HUES6 (cell line): ENCODE measurements around the gene WWOX.

ENCODE experiments used
- H3K27ac ChIP-seq: 2 replicates; pipeline ENCODE4 v1.7.0; 2013; ENCODE audit warnings: low read depth, mild to moderate bottlenecking, low read length, inconsistent platforms
- H3K27me3 ChIP-seq: 2 replicates; pipeline ENCODE4 v1.6.1; 2013; ENCODE audit warnings: low read length; ENCODE audit not compliant: control insufficient read depth, insufficient read depth
- H3K36me3 ChIP-seq: 2 replicates; pipeline ENCODE4 v1.6.1; 2013; ENCODE audit warnings: low read length; ENCODE audit not compliant: control insufficient read depth, insufficient read depth
- H3K4me1 ChIP-seq: 2 replicates; pipeline ENCODE4 v1.6.1; 2013; ENCODE audit warnings: low read length; ENCODE audit not compliant: control insufficient read depth, insufficient read depth
- H3K4me3 ChIP-seq: 2 replicates; pipeline ENCODE4 v1.5.1; 2013; ENCODE audit warnings: low read depth, low read length
- H3K9ac ChIP-seq: one replicate; pipeline ENCODE4 v1.6.1; 2013; ENCODE audit warnings: mild to moderate bottlenecking, low read length
- H3K9me3 ChIP-seq: 2 replicates; pipeline ENCODE4 v1.6.1; 2013; ENCODE audit warnings: low read depth, low read length; ENCODE audit not compliant: control insufficient read depth, insufficient read depth

The WWOX gene

DNA sequence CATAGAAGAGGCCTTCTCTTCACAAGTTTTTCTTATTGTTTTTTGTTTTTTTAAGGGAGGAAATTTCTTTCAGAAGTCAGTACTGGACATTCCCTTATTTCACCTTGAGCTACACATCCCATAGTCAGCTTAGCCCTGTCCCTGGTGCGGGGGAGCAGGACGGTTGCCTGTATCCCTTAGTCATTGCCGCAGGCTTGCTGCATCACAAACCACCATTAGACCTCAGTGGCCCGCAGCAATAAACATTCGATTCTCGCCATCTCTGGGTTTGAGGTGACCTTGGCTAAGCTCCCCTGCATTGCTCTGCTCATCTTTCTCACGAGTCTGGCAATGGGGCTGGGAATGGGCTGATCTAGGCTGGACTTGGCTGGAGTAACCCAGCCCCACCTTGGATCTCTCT lies 692.5 kb downstream of the WWOX start:
- Histone ChIP-seq H3K4me1 (no peaks in the 10 kb centered on the region), H3K4me3 (no peak overlapping the region), H3K27ac (no peak overlapping the region), H3K9ac (no peak overlapping the region), H3K36me3 (no peaks in the 10 kb centered on the region), H3K27me3 (no peaks in the 10 kb centered on the region), H3K9me3 (no peaks in the 10 kb centered on the region)

DNA sequence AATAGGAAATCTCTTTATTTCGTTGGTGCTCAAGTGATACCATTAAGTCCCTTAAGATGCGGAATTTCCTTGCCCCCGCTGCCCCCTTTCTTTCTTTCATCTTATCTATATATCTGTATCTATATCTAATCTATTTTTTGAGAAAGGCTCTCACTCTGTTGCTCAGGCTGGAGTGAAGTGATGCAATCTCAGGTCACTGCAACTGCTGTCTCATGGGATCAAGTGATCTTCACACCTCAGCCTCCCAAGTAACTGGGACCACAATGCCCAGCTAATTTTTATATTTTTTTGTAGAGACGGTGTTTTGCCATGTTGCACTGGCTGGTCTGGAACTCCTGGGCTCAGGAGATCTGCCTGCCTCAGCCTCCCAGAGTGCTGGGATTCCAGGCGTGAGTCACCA lies 693.5 kb downstream of the WWOX start:
- Histone ChIP-seq H3K27me3 (no peaks in the 10 kb centered on the region), H3K9me3 (no peaks in the 10 kb centered on the region), H3K27ac (no peak overlapping the region), H3K36me3 (no peaks in the 10 kb centered on the region), H3K4me1 (no peaks in the 10 kb centered on the region), H3K9ac (no peak overlapping the region), H3K4me3 (no peak overlapping the region)

DNA sequence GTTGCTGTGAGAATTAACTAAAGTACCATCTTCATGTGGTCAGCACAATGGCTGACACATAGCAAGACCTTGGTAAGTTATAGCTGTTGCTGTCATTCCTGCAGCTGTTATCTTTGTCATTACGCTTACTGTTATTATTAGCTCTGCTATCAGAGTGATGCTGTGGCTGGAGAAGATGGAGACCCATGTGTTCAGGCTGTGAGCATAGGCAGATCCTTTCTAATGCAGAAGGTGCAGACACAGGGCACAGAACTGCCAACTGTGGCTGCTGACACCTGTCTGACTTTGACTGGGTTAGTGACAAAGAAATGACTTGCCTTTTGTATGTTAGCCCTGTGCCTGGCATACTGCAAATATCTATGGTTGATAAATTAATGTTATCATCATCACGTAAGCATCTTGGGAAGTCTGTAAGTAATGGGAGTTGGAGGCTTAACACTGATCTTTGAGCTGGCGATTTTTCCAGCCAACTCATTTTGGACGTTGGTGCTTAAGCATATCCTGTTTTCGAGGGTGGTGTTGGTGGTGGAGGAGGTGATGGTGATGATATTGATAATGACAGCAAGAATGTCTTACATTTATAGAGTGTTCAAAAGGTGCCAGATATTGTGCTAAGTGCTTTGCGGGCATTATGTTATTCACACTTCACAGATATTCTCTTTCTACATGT lies 695.3 kb downstream of the WWOX start:
- Histone ChIP-seq H3K4me3 (no peak overlapping the region), H3K4me1 (no peaks in the 10 kb centered on the region), H3K27me3 (no peaks in the 10 kb centered on the region), H3K27ac (no peak overlapping the region), H3K9me3 (no peaks in the 10 kb centered on the region), H3K9ac (no peak overlapping the region), H3K36me3 (no peaks in the 10 kb centered on the region)

DNA sequence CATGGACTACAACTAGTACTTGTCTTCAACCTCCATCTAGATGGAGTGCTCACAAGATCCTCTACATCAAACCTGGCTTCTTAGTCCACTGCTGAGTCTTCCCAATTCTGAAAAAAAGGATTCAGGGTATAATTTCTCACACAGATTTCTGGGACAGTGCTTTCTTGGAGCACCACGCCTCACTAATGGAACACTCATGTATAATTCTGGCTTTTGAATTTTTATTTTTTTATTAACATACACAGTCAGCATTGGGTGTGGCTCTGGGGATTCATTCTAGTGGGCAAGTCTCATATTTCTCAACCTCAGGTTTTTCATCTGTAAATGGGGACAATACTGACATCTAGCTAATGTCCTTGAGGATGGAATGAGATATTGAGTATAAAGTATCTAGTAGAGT lies 696.0 kb downstream of the WWOX start:
- Histone ChIP-seq H3K27me3 (no peaks in the 10 kb centered on the region), H3K4me1 (no peaks in the 10 kb centered on the region), H3K27ac (no peak overlapping the region), H3K36me3 (no peaks in the 10 kb centered on the region), H3K4me3 (no peak overlapping the region), H3K9me3 (no peaks in the 10 kb centered on the region), H3K9ac (no peak overlapping the region)

DNA sequence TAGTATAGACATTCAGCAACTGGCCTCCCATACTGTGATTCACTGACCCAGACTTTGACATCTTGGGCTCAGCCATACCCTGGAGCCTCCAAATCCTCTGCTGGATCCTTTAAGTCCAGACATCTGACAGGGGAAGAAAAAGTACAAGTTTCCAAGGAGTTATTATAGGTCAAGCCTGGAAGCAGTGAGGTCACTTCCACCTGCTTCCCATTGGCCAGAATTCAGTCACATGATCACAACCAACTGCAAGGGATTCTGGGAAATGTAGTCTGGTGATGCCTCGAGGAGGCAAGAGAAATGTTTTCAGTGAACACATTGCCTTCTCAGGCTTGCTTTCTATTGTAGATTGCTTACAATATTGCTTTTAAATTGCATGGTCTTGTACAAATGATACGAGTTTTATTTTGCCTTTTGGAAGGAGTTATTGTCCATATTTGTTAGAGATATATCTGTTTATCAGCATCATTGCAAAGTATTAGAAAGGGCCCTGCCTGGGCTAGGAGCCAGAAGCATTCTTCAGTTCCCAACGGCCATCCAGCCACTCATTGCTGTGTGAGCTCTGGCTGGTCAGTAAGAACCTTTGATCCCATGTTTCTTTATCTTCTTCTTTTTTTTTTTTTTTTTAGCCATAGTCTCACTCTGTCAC lies 696.9 kb downstream of the WWOX start:
- H3K9ac ChIP-seq = no peak overlapping the region
- no peaks in the 10 kb centered on the region for H3K4me1 ChIP-seq
- no peak overlapping the region for H3K27ac ChIP-seq
- no peaks in the 10 kb centered on the region for H3K27me3 ChIP-seq
- H3K4me3 ChIP-seq = no peak overlapping the region
- no peaks in the 10 kb centered on the region for H3K36me3 ChIP-seq
- H3K9me3 ChIP-seq = no peaks in the 10 kb centered on the region

DNA sequence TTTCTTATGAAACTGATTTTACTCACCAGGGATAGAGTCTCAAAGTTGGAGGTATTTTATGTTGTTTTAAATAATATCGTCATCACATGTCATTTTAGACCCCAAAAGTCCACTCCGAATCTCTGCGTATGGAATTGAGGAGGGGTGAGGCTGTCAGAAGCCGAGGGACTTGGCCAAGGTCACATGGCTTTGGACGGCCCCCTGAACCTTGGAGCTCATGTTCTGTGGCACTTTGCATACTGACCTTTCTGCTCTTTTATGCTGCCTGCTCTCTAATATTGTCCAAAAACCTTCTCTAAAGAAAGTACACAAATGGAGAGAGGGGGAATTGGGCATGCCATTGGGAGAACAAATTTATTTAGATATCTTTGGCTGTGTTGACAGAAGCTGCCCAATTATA lies 700.0 kb downstream of the WWOX start:
- H3K27ac ChIP-seq = no peak overlapping the region
- H3K27me3 ChIP-seq = no peaks in the 10 kb centered on the region
- no peaks in the 10 kb centered on the region for H3K4me1 ChIP-seq
- H3K9ac ChIP-seq = no peak overlapping the region
- H3K4me3 ChIP-seq = no peak overlapping the region
- no peaks in the 10 kb centered on the region for H3K9me3 ChIP-seq
- H3K36me3 ChIP-seq = no peaks in the 10 kb centered on the region

DNA sequence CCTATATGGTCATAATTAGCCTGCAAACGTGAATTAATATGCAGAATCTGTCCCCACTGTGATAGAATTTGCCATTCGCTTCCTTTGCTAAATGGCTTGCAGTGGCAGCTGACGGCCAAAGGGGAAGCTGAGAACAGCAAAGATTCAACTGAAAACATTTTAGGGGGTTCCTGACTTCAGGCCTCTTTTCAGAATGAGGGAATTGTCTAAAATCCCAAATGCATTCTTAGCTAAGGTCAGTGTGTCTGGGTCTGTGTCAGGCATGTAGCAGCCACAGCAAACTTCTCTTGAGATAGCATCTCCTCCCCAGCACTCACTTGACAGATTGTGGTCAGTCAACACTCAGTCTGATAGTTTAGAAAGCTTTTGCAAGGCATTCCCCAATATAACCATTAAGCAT lies 701.1 kb downstream of the WWOX start:
- H3K4me3 ChIP-seq = no peak overlapping the region
- H3K4me1 ChIP-seq = no peaks in the 10 kb centered on the region
- H3K27ac ChIP-seq = no peak overlapping the region
- H3K9ac ChIP-seq = no peak overlapping the region
- H3K27me3 ChIP-seq = no peaks in the 10 kb centered on the region
- H3K9me3 ChIP-seq = no peaks in the 10 kb centered on the region
- no peaks in the 10 kb centered on the region for H3K36me3 ChIP-seq

DNA sequence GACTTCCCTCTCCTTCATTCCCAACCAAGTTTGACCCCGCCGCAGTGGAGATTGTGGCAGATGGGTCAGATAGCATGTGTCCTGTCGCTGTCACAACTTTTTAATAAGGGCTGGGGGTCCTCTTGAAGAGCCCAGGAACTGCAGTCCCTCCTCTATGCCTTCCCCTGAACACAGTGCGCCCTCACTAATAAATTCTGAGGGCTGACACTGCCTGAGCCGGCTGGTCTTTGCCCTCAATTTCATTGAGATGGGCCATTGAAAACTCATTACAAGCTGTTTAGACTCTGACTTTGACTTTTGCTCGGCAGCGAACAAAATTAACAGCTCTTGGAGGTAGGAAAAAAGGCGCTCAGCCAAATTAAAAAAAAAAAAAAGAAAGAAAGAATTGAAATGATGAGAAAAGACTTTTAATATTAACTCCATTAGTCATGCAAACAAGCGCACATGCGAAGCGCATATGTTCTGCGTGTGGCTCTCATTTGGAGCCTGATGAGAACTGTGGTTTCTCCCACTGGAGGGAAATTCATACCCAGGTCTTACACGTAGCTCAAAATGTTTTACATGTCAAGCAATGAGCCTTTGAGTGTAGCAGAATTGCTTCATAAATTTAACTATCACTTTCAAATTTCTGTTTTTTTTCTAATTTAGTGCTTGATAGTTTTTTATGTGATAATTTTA lies 704.7 kb downstream of the WWOX start:
- Histone ChIP-seq H3K27ac (no peak overlapping the region), H3K9ac (no peak overlapping the region), H3K27me3 (no peaks in the 10 kb centered on the region), H3K4me1 (no peaks in the 10 kb centered on the region), H3K9me3 (0 out of 2 replicates have a peak, but pooled peaks cover 3% of the 10 kb centered on the region), H3K4me3 (no peak overlapping the region), H3K36me3 (no peaks in the 10 kb centered on the region)

DNA sequence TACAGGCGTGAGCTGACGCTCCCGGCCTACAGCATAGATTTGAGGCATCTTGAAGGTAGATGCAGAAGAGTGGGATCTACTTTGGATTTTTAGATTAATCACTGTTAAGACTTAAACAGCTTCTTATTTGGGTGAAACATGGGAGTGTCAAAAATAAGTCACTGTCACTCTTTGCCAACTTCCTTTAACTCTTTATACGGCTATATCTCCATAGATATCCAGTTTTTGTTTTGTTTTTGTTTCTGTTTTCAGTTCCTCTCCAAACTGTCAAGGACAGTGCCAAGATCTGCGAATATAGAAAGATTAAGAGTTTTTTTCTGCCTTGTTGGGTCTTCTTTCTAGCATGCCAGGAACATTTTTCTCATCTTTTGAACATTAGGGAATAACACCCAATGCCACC lies 706.1 kb downstream of the WWOX start:
- no peak overlapping the region for H3K4me3 ChIP-seq
- H3K27me3 ChIP-seq = no peaks in the 10 kb centered on the region
- 0 out of 2 replicates have a peak, but pooled peaks cover 3% of the 10 kb centered on the region for H3K9me3 ChIP-seq
- H3K9ac ChIP-seq = no peak overlapping the region
- no peak overlapping the region for H3K27ac ChIP-seq
- no peaks in the 10 kb centered on the region for H3K4me1 ChIP-seq
- H3K36me3 ChIP-seq = no peaks in the 10 kb centered on the region

DNA sequence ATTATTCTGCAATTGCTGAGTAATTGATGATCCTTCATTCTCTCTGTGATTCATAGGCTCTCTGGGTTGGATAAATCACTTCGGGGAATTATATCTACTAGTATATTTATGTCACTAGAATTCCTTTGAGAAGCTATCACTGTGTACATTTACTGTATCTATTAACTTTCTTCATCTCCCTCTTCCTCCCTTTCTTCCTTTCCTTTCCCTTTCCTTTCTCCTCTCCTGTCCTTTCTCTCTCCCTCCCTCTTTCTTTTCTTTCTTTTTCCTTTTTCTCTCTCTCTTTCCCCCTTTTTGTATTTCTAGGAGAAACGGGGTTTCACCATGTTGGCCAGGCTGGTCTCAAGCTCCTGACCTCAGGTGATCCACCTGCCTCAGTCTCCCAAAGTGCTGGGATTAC lies 711.8 kb downstream of the WWOX start:
- no peaks in the 10 kb centered on the region for H3K36me3 ChIP-seq
- H3K27ac ChIP-seq = no peak overlapping the region
- H3K9ac ChIP-seq = no peak overlapping the region
- H3K4me1 ChIP-seq = no peaks in the 10 kb centered on the region
- H3K4me3 ChIP-seq = no peak overlapping the region
- no peaks in the 10 kb centered on the region for H3K27me3 ChIP-seq
- 0 out of 2 replicates have a peak, but pooled peaks cover 2% of the 10 kb centered on the region for H3K9me3 ChIP-seq

DNA sequence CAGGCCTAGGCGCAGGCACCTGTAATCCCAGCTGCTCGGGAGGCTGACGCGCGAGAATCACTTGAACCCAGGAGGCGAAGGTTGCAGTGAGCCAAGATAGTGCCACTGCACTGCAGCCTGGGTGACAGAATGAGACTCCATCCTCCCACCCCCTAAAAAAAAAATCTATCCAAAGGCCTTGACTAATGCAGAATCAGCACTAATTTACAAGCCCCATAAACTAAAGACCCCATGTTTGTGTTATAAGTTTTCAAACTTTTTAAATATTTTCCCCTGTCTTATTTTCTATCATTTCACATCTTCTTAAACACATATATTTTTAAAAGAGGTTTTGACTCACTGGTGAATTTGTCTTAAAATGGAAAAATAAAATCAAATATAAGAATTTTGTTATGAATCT lies 713.1 kb downstream of the WWOX start:
- H3K27me3 ChIP-seq = no peaks in the 10 kb centered on the region
- no peak overlapping the region for H3K9ac ChIP-seq
- H3K4me3 ChIP-seq = no peak overlapping the region
- H3K9me3 ChIP-seq = no peaks in the 10 kb centered on the region
- H3K27ac ChIP-seq = no peak overlapping the region
- no peaks in the 10 kb centered on the region for H3K36me3 ChIP-seq
- H3K4me1 ChIP-seq = no peaks in the 10 kb centered on the region
